Lower lobe of right lung (tissue), 2 donors: ENCODE measurements around the gene TTLL10. TPM values are rescaled to one million over a fixed set of nuclear protein-coding genes. Genes with fewer than 3 reads are reported as not detected.

Source experiments
- ATAC-seq, 2 donors: fragments of 200-7000 bp; cut with Tn5 transposase; one replicate each; pipeline ENCODE4 v1.9.1; 2020 to 2022; ENCODE audit warnings: mild to moderate bottlenecking in 2 of 2, moderate library complexity in 2 of 2
- DNase-seq: peaks from one replicate; pipeline ENCODE4 v3.0.0-alpha.2; 2020
- H3K27ac ChIP-seq: fragments of 200-600 bp; one replicate; pipeline ENCODE4 v1.8.0; 2022
- H3K27me3 ChIP-seq: fragments of 200-600 bp; one replicate; pipeline ENCODE4 v1.8.0; 2022; ENCODE audit warnings: low read depth
- H3K36me3 ChIP-seq: fragments of 200-600 bp; one replicate; pipeline ENCODE4 v1.8.0; 2022; ENCODE audit warnings: mild to moderate bottlenecking
- H3K4me1 ChIP-seq: fragments of 200-600 bp; one replicate; pipeline ENCODE4 v1.8.0; 2022
- H3K4me3 ChIP-seq: fragments of 200-600 bp; one replicate; pipeline ENCODE4 v1.8.0; 2022; ENCODE audit warnings: mild to moderate bottlenecking
- H3K9me3 ChIP-seq: fragments of 200-600 bp; one replicate; pipeline ENCODE4 v1.8.0; 2022
- intact Hi-C: fragments of 100-400 bp; cut with DNase I; formaldehyde crosslinking; loops from one replicate; pipeline ENCODE4 v1.11.0; 2022
- total RNA-seq: library from RNA; stranded (reverse); fragmentation: NEBNext Ultra II Directional; extraction: Animal tissue kit (Norgen Biotek cat#: 25700); gene quantifications from one replicate; pipeline ENCODE4 v1.2.1, GENCODE V29; 2021
- TF ChIP-seq, protein P1 (sequence below): fragments of 200-600 bp; IDR thresholded peaks from one replicate; pipeline ENCODE4 v1.8.0; 2022; ENCODE audit warnings: antibody characterized with exemption, mild to moderate bottlenecking
- donor health status: DM: no; HTN: yes; CAD: no; lungs with severe emphysema.

TTLL10 gene
- total RNA-seq, 1 donor from 2014 or later, result 6.6 TPM

DNA sequence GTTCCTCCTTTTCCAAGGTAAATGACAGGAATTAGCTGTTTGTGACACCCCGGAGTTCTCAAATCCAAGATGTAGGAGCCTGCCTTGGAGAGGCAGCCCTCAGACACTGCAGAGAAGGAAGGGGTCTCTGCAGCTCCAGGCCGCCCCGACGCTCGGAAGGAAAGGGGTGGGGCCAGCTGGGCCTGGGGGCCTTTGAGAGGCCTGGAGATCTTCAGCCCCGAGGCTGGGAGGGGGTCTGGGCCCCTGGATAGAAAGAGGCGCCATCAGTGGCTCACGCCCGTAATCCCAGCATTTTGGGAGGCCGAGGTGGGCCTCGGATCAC is 33.9 kb downstream of the TTLL10 start:
- Histone ChIP-seq H3K36me3 (no peaks in the 10 kb centered on the region), H3K27me3 (peaks cover 57% of the 10 kb centered on the region), H3K27ac (no peak overlapping the region), H3K4me3 (no peak overlapping the region), H3K4me1 (peaks cover 10% of the 10 kb centered on the region), H3K9me3 (no peaks in the 10 kb centered on the region)
- no peak for ATAC-seq
- peak; percentile 30 for DNase-seq
- TF ChIP-seq, protein P1, sequence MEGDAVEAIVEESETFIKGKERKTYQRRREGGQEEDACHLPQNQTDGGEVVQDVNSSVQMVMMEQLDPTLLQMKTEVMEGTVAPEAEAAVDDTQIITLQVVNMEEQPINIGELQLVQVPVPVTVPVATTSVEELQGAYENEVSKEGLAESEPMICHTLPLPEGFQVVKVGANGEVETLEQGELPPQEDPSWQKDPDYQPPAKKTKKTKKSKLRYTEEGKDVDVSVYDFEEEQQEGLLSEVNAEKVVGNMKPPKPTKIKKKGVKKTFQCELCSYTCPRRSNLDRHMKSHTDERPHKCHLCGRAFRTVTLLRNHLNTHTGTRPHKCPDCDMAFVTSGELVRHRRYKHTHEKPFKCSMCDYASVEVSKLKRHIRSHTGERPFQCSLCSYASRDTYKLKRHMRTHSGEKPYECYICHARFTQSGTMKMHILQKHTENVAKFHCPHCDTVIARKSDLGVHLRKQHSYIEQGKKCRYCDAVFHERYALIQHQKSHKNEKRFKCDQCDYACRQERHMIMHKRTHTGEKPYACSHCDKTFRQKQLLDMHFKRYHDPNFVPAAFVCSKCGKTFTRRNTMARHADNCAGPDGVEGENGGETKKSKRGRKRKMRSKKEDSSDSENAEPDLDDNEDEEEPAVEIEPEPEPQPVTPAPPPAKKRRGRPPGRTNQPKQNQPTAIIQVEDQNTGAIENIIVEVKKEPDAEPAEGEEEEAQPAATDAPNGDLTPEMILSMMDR, result no peak
- intact Hi-C loops, result no loop called here

- TF ChIP-seq, protein P1, result no peak
- H3K4me3 ChIP-seq, result peak overlapping the region; percentile 21
- no peaks in the 10 kb centered on the region for H3K9me3 ChIP-seq
- H3K4me1 ChIP-seq, result peaks cover 19% of the 10 kb centered on the region
- ATAC-seq (no peak), DNase-seq (peak; percentile 42)
- H3K36me3 ChIP-seq, result no peaks in the 10 kb centered on the region
- peaks cover 45% of the 10 kb centered on the region for H3K27me3 ChIP-seq
- H3K27ac ChIP-seq, result no peak overlapping the region
- intact Hi-C loops, result no loop called here
These were observed 35.2 kb downstream of the TTLL10 start for GRCh38 chr1:1208713-1209433.

- intact Hi-C loops, result no loop called here
- no peak overlapping the region for H3K4me3 ChIP-seq
- peaks cover 29% of the 10 kb centered on the region for H3K4me1 ChIP-seq
- TF ChIP-seq, protein P1, result no peak
- peaks cover 29% of the 10 kb centered on the region for H3K27me3 ChIP-seq
- peak; percentile 41 for DNase-seq
- H3K36me3 ChIP-seq, result peaks cover 3% of the 10 kb centered on the region
- no peak overlapping the region for H3K27ac ChIP-seq
- H3K9me3 ChIP-seq, result no peaks in the 10 kb centered on the region
- ATAC-seq, result no peak
These were observed 37.3 kb downstream of the TTLL10 start for GRCh38 chr1:1210726-1211540.

DNA sequence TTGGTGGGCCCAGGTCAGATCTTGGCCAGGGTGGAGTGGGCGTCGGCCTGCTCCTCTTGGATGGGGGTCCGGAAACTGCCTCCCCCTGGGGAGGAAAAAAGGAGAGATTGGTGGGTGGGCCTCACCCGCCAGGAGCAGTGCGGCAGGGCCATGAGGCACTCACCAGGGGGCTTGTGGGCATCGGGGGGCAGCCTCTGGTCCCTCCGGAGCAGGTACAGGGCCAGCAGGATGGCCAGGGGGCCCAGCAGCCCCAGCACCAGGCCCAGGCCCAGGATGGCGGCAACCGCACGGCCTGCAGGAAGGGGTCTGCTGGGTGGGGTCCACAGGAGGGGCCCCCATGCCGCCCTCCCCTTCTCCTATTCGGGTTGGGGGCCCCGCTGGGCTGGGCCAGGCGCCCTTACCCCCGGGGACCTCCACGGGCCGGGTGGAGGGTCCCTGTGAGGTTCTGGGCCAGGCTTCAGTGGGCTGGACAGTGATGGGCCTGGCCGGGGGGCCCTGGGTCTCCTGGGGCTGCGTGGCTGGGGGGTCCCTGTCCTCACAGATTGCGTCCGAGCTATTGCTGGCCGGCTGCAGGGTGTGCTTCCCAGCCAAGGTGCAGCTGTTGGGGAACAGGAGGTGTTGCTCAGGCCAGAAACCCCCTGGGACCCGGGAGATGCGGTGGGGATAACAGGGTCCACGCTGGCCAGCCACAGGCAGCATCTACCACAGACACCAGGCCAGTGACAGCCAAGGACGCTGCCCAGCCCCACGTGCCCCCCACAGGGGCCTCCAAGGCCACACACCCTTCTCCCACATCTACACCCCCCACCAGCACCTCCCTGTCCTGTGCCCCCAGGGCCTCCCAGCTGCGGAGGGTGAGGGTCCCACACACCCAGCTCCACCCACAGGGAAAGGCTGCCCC is 38.1 kb downstream of the TTLL10 start:
- intact Hi-C loops, result no loop called here
- peaks cover 22% of the 10 kb centered on the region for H3K4me1 ChIP-seq

More for the DNA sequence above, 38.1 kb downstream of the TTLL10 start:
- H3K27me3 ChIP-seq, result peaks cover 20% of the 10 kb centered on the region
- DNase-seq (peak; percentile 38), ATAC-seq (no peak)
- TF ChIP-seq, protein P1, result no peak
- H3K9me3 ChIP-seq, result no peaks in the 10 kb centered on the region
- H3K36me3 ChIP-seq, result peaks cover 11% of the 10 kb centered on the region
- peak overlapping the region; percentile 71 for H3K27ac ChIP-seq
- H3K4me3 ChIP-seq, result peak overlapping the region; percentile 54
